NCI-H526 (cell line): ENCODE measurements around the gene NKD2.

ENCODE experiments used
- DNase-seq, 2 experiments: peaks; one replicate each; lab custom pipeline; 2025; lab: John Stamatoyannopoulos, UW

Gene NKD2

DNA sequence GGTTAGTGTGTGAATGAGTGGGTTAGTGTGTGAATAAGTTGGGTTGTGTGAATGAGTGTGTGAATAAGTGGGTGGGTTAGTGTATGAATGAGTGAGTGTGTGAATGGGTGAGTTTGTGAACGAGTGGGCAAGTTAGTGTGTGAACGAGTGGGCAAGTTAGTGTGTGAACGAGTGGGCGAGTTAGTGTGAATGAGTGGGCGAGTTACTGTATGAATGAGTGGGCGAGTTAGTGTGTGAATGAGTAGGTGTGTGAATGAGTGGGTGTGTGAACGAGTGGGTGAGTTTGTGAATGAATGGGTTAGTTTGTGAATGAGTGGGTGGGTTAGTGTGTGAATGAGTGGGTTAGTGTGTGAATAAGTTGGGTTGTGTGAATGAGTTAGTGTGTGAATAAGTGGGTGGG, 34.7 kb downstream of the NKD2 start:
- DNase-seq: no peak

DNA sequence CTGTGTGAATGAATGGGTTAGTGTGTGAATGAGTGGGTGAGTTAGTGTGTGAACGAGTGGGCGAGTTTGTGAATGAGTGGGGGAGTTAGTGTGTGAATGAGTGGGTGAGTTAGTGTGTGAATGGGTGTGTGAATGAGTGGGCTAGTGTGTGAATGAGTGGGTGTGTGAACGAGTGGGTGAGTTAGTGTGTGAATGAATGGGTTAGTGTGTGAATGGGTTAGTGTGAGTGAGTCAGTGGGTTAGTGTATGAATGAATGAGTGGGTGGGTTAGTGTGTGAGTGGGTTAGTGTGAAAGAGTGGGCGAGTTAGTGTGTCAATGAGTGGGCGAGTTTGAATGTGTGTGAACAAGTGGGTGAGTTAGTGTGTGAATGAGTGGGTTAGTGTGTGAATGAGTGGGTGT, 35.5 kb downstream of the NKD2 start:
- DNase-seq: no peak

DNA sequence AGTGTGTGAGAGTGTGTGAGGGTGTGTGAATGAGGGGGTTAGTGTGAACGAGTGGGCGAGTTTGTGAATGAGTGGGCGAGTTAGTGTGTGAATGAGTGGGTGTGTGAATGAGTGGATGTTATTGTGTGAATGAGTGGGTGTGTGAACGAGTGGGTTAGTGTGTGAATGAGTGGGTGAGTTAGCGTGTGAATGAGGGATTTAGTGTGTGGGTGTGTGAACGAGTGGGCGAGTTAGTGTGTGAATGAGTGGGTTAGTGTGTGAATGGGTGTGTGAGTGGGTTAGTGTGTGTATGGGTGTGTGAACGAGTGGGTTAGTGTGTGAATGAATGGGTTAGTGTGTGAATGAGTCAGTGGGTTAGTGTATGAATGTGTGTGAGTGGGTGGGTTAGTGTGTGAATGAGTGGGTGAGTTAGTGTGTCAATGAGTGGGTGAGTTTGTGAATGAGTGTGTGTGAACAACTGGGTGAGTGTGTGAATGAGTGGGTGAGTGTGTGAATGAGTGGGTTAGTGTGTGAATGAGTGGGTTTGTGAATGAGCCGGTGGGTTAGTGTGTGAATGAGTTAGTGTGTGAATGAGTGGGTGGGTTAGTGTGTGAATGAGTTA, 37.5 kb downstream of the NKD2 start:
- no peak for DNase-seq

DNA sequence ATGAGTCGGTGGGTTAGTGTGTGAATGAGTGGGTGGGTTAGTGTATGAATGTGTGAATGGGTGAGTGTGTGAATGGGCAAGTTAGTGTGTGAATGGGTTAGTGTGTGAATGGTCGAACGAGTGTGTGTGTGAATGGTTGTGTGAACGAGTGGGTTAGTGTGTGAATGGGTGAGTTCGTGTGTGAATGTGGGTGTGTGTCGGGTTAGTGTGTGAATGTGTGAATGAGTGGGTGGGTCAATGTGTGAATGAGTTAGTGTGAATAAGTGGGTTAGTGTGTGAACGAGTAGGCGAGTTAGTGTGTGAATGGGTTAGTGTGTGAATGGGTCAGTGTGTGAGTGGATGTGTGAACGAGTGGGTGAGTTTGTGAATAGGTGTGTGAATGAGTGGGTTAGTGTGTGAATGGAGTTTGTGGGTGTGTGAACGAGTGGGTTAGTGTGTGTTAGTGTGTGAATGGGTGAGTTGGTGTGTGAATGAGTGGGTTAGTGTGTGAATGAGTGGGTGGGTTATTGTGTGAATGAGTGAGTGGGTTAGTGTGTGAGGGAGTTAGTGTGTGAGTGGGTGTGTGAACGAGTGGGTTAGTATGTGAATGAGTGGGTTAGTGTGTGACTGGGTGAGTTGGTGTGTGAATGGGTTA, 38.8 kb downstream of the NKD2 start:
- no peak for DNase-seq

DNA sequence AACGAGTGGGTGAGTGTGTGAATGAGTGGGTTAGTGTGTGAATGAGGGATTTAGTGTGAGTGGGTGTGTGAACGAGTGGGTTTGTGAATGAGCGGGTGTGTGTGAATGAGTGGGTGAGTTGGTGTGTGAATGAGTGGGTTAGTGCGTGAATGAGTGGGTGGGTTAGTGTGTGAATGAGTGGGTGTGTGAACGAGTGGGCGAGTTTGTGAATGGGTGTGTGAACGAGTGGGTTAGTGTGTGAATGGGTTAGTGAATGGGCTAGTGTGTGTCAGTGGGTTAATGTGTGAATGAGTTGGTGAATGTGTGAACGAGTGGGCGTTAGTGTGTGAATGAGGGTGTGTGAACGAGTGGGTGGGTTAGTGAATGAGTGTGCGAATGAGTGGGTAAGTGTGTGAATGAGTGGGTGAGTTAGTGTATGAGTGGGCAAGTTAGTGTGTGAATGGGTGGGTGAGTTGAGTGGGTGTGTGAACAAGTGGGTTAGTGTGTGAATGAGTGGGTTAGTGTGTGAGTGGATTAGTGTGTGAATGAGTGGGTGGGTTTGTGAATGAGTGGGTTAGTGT, 39.6 kb downstream of the NKD2 start:
- DNase-seq: no peak

DNA sequence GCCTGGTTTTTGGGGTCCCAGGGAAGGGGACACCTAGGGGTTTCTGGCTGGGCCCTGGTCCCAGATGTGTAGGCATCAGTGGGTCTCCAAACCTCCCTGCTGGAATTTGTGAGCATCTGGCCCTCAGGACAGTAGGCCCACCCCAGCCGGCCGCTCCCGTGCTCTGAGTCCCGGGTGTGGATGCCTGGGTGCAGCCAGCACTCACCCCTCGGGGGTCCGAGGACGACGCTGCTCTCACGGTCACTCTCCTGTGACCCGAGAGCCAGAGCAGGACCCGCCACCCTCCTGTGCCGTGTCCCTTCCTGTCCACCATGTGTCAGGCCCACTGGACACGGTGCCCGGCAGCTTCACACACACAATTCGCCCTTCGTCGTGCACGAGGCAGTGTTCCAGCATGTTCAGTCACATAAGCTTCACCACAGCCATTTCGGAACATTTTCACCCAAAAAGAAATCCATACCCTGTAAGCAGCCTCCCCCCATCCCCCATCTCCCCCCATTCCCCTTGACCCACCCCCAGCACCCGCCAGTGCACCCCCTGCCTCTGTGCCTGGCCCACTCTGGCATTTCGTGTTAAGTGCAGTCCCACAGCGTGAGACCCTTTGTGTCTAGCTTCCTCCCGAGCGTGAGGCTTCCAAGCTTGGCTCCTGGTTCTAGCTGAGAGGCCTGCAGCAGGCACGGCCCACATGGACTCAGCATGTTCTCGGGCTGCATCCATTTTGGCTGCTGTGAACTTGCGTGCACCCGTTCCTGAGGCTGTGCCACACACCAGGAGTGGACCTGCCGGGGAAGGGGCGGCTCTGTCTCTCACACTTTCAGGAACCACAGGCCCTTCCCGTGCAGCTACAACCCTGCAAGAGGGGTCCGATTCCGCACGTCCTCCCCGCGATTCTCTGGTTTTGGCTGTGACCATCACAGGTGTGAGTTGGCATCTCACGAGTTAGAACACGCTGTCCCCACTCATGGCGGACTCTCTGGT, 40.5 kb downstream of the NKD2 start:
- DNase-seq: no peak

DNA sequence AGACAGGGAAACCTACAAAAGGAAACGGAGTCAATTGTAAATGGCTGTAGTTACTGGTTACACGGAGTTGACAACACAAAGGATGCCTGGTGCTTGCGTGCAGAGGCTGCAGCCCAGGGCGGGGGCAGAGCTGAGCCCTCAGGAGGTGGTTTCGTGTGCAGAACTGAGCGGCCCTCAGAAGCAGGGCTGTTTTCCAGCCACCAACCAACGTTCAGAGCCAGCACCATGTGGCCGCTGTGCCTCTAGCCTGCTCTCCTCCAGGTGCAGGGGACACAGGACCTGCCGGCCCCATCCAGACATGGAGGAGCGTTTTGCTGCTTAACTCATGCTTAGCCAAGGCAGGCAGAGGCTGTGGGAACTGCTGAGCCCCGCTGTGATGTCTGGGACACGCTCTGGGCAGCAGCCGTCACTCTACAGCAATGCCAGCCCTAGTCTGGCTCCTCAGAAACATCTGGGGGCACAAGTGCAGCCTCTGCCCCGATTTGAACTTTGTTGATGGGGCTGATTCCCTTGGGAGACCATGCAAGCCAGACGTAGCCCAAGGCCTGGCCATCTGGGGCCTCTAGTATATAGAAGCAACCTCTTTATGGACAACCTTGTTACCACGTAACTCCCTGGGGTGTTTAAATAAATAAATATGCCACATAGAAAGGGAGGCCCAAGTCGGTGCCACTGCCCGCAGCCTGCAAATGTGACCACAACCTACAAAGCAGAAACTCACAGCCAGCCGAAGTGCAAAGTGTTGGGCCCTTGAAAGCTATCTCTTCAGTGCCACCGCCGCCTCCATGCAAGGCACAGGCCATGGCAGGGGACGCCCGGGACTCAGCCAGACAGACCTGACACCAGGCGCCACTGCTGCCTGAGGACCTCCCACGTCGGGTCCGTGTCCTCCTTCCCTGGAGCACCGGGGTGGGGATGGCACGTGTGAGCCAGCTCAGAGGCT, 42.1 kb downstream of the NKD2 start:
- no peak for DNase-seq

DNA sequence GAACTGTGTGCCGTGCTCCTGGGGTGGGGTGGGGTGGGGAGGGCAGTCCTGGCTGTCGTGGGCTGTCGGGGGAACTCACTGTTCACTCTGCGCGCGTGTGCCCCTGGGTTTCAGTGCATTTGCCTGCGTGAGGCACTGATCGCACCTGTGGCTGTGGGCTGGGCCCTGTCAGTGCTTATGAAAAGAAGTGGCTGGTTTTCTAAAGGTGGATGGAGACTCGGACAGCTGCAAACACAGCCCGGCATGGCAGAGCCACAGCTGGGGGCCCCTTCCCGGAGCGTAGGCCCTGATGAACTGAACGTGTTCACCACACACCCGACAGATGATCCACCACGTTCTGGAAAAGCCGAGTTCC, 42.7 kb downstream of the NKD2 start:
- no peak for DNase-seq

DNA sequence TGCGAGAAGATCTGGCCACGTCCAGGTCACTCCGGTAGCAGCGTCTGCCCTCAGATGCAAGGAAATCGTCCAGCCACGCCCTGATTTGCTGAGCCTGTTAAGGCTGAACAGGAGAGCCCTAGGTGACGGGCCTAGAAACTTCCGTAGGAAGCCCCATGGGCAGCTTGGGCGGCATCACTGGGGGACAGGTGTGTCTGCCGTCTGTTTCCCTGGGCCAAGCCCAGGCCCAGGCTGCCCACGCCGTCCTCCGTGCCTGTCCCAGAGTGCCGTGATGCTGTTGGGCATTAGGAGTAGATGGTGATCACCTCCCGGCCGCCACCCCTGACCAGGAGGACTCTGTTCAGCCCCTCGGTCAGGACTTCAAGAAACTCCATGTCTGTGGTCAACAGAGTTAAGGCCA, 43.5 kb downstream of the NKD2 start:
- no peak for DNase-seq

DNA sequence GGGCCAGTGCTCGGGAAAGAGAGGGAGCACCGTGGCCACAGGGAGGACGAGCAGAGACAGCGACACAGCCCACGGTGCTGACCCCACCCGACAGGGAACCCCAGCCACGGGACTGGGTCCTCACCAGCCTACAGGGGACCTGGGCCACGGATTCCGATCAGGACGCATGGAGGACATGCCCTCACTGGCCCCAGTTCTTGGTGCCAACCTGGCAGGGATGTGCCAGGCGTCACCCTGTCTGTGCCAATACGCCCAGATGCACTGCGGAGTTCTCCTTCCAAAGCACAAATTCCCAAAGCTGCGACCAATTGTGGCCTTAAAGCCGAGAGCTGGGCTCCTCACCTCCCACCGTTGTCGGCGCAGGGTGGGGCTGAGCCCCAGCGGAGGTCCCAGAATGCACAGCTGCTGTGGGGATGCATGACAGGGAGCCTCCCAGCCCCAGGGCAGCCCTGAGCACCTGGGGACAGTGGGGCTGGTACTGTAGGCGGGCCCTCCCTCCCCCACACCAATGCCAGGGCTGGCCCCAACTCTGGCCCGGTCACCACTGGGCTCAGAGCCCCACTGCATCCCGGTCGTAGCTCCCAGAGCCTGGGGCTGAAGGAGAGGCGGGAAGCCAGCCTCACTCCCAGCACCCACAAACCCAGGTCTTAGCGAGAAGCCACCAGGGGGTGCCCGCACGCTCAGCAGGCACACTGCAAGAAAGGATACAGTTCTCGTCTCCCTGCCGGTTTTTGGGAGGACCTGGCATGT, 44.2 kb downstream of the NKD2 start:
- DNase-seq: no peak

DNA sequence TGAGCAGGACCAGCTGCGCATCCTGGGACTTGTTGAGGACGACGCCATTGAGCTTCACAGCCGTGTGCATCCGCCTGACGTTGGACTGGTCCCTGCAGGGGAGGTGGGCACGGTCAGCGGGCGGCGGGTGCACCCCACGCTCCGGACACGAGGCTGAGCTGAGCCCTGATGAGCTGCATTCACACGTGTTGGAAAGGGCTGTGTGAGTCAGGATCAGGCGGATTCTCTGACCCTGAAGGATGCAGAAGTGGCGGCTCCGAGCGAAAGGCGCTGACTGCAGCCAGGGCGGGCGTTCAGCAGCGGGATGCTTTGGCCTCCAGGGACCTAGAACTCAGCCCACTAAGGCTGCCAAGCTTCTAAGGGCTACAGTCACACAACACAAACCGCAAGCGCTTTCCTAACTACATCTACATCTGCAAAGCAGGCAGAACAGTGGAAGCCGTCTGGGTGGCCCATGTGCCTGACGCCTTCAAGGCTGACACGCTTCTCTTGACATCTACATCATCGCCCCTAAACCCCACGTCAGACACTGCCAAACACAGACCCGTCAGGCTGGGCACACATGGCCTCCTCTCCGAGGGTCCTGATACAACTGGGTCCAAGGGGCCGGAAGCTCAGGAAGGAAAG, 44.9 kb downstream of the NKD2 start:
- no peak for DNase-seq

DNA sequence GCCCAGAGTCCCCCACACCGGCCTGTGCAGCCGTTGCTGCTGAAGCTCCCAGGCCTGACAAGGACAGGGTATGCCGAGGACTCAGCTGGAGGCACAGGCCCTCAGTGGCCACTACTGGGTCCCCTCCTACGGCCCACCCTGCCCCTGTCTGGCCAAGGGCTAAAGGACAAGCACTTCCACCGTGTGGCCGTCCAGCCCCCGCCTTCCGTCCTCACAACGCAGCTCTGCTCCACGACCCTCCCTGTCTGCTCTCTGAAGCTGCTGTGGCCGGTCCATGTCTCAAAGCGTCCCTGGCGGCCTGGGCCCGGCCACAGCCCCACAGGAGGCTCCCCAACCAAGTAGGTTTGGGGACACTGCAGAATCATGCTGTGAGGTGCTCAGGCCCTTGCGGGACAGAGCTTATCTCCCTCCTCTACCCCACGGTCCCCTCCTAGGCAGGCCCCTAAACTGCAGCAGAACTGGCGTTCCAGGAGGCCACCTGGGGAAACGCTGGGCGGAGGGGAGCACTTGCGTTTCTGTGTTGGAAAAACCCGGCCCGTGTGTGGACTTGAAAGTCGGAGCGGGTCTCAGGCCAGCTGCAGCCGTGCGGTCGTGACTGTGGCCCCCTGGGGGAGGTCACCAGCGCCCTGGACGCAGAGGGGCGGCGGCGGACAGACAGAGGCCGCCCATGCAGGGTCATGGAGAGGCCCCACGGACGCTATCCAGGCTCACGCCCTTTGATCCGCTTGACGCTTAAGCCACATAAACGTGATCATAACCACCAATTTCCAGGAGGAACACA, 45.6 kb downstream of the NKD2 start:
- DNase-seq: no peak

DNA sequence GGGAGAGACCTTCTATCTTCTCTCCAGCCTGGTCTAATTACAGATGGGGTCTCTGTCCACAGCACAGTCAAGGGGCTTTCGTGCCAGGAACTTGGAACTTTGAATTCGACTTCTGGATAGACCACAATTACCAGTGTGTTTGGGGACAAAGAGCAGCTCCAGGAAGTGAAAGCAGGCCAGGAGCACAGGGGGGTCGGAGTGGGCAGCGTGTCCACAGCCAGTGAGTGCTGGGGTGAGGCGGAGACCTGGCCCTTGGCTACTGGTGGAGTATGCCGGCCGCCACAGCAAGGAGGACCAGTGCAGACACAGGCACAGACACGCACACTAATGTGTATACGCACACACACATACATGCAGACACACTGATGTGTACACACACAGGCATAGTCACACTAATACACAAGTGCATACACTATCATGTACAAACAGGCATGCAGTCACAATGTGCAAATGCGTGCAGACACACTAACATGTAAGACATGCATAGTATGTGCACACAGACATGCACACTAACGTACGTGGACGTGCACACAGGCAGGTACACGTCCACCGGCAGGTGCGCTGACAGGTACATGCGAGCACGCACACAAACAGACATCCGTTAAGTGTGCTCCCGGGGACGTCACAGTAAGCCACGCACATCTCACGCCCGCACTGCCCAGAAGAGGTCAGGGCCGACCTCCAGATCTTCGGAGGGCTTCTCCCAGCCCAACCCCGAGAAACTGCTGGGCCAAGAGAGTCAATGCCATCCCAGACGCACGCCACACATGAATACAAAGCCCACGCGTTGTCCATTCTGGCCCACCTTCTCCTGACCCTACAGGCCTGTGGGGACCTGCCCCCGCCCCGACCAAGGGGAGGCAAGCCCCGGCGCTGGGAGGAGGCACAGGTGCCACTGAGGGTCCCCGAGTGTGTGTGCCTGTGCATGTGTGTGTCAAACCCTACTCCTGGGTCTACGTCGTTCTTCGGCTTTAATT, 46.5 kb downstream of the NKD2 start:
- no peak for DNase-seq

DNA sequence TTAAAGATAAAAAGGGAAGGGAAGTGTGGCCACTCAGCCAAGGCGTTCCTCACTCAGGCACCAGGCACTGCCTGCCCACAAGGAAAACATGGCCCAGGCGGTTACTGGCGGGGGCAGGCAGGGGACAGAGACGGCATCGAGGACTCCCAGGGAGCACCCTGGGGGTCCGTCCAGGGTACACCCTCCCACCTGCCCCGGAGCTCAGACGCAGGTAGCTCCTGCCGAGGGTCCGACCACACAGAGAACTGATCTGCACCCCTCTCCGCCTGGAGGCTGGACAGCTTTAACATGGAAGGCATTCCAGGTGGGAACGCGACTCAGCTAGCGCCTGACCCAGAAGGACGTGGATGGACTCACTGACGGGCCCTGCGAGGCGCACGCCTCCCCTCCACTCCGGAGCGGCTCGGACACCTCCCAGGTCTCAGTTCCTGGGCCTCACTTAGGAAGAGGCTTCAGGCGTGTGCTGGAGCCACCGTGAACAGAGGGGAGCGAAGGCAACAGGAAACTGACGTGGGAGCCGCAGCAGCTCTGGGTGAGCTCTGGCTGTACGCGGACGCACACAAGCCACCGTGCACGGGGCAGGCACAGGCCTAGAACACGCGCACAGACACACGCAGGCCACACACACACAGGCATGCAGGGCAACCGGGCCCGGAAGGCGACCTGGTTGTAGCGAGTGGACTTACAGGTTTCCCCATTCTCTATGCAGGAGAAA, 47.5 kb downstream of the NKD2 start:
- no peak for DNase-seq

DNA sequence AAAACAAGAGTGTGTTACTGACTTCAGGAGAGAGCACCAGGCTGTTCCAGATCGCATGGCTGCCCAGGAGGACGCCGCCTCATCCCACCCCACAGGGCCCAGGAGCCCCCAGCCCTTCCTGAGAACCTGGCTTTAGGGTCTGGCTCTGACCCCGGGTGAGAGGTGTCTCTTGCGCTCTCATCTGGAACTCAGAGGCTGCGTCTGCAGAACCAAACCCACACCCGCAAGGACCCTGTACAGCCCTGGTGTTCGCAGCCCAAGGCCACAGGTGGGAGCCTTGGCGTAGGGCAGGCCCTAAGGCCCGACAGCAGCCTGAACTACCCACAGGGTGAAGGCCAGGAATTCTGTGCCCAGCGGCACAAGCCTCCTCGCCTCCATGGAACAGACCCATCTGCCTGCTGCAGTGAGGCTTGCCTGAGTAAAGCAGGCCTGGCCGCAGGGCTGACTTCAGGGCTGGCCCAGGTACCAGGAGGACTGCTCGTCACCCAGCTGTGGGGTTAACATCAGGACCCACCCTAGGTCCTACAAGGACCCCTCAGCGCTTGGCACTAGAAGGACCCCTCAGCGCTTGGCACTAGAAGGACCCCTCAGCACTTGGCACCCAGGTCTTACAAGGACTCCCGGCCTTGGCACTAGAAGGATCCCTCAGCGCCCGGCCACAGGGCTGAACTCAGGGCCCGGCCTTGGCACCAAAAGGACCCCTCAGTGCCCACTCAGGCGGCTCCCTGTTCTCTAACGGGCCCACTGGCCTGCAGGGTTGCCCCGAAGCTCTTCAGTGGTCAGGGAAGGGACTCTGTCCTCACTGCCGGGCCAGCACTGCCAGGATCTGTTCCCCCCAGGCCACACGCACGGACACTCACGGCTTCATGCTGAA, 48.2 kb downstream of the NKD2 start:
- DNase-seq: no peak

DNA sequence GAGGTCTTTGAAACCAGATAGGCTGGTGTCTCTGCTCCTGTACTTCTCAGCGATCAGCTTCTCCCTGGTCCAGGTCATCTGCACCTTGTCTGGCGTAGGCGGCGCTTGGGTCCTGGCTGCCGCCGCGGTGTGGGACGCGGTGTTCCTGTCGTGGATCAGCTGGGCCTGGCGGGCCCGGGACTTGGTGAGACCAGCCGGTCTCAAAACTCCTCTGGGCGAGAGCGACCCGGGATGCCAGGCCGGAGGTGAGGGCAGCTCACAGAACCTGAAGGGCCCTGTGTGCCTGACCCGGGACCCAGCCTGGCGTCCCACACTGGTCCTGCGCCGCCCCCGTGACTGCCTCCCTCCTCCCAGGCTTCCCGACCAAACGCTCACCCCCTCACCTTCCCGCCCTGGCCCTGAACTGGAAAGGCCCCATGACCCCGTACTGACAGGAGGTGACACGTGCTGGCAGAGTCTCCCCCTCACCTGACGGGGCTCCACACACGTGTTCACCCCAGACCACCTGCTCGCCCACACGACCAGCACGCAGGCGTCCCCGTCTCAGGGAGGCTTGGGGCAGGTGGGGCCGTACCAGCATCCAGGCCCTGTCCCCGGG, 49.0 kb downstream of the NKD2 start:
- DNase-seq: no peak
